Smooth muscle cell of the brain vasculature (primary cell): Measurements from ENCODE around the gene CASZ1.

Experiments
- DNase-seq: peaks from one replicate; pipeline ENCODE4 v3.0.0-alpha.2; 2012; ENCODE audit warnings: low read depth, low spot score

Gene CASZ1

GRCh38 chr1:10745886-10746455 is 50.5 kb downstream of the CASZ1 start:
- no peak for DNase-seq

- no peak for DNase-seq
Observed at GRCh38 chr1:10745383-10745782, 51.1 kb downstream of the CASZ1 start.

DNA sequence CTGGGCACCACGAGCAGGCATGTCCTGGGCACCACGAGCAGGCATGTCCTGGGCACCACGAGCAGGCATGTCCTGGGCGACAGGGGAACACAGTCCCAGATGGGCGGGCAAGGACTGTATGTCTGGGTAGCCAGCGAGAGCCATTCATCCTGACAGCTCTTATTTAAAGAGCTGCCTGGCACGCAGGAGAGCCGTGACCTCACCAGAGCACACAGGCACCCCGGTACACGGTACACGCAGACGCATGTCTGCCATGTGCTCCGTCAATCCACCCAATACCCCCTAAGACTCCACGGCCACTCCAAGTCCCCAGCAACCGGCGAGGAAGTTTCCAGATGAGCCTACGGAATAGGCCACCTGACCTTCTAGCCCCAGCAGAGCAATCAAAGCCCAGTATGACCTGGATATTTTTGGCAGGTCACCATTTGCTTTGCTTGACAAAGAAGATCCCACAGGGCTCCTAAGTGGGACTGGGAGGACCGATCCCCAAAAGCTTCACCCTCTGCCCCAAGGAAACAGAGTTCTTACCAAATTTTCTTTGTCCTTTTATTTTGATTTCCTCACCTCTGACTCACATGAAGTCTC is 51.7 kb downstream of the CASZ1 start:
- no peak for DNase-seq

DNA sequence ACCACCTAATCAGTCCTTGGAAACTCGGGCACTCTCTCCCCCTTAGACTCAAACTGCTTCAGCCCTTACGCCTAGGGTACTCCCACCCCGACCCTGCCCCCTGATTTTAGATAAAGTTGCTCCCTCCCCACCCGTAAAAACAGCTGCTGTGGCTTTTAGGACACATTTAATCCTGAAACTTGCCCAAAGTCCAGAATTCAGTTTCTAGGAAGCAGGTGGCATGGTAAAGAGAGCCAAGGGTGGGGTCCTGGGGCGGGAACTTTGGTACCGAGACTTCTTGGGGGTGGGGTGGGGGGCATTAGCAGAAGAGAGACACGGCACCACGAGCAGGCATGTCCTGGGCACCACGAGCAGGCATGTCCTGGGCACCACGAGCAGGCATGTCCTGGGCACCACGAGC is 52.4 kb downstream of the CASZ1 start:
- DNase-seq = no peak

DNA sequence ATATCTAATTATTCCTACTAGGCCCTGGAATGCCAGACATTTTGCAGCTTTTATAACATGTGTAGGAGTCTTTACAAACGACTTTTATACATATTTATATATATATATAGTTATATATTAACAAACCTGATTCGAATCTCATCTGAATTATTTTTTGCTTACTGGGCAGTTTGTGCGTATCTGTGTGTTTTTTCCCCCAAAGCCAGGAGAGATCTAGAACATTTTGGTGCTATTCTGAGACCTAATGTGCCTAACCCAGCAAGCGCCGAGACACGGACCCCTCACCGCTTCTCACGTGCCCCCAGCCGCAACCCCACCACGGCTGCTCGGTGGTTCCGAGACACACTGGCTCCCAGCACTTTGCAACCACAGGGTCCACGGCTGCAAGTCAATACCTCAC is 54.8 kb downstream of the CASZ1 start:
- no peak for DNase-seq

DNA sequence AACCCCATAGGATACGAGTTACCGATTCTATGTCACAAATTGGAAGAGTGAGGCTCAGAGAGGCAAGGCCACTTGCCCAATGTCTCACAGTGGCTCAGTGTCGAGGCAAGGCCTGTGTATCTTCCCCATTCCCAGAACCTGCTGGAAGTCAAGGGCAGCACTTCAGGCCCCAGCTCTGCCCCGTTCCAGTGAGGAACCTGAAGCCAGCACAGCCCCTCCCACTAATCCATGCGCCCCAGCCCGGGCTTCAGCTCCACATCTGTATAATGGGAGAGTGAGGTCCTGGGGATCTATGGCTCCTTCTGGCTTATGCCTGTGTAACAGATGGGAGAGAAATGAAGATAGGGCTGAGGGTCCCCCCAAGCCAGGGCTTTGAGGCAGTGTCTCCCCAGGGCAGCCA is 56.3 kb downstream of the CASZ1 start:
- no peak for DNase-seq

DNA sequence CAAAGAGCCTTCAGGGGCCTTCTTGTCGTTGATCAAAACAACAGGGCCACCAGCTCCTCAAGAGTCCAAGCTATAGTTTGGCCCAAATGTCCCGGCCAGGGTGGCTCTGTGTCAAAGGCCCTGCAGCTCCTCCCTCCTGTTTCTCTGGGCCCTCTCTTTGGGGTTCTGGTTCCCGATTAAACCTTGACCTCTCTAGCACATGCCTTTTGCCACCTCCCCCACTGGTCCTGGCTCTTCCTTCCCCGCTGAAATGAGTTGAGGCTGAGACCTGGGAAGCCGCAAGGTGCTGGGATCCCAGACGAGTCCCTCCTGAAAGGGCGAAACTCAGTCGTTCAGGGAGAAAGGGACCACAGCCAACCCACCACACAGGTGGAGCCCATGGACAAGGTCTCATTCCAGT is 56.9 kb downstream of the CASZ1 start:
- no peak for DNase-seq

DNA sequence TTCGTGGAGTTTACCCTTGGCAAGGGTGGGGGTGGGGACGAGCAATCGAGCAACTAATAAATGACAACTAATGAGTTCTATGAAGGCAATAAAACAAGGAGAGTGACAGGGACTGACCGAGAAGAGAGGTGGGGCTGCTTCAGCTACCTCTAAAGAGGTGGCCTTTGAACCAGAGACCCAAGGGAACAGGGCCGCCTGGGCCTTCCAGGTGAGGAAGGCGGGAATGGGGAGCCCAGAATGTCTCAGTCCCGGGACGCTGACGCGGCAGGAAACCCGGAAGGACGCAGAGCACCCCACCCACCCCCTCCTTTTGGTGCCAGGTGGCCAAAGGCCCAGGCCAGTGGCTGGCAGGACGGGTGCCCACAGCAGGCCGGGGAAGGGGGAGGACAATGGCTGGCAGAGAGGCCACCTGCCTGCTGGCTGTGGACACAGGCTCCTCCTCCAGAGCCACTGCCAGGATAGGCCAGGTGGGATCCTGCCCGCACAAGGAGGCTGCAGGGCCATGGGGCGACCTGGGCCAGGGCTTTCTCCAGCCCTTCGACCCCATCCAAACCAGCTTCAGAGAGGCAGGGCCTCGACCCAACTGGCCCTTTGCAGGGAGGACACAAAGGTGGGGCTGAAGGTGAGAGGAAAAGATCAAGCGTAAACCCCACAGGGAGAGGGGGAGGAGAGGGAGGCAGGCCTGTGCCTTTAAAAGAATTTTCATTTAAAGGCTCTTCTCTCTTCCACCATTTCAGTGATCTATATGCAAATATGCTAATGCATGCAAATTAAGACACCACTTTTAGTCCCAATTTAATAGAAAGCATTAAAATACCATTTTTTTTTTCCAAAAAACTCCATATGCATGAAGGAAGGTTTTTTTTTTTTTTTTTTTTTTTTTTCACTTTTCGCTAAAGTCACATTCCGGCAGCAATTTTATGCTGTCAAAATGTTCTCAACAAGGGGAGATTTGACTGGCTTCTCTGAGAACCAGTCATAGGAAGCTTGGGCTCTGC is 58.1 kb downstream of the CASZ1 start:
- DNase-seq = no peak

GRCh38 chr1:10737651-10738050 is 58.8 kb downstream of the CASZ1 start:
- DNase-seq = no peak

- no peak for DNase-seq
Observed at GRCh38 chr1:10736634-10737586, 59.5 kb downstream of the CASZ1 start.

- DNase-seq = no peak
Observed at GRCh38 chr1:10735563-10736305, 60.7 kb downstream of the CASZ1 start.

DNA sequence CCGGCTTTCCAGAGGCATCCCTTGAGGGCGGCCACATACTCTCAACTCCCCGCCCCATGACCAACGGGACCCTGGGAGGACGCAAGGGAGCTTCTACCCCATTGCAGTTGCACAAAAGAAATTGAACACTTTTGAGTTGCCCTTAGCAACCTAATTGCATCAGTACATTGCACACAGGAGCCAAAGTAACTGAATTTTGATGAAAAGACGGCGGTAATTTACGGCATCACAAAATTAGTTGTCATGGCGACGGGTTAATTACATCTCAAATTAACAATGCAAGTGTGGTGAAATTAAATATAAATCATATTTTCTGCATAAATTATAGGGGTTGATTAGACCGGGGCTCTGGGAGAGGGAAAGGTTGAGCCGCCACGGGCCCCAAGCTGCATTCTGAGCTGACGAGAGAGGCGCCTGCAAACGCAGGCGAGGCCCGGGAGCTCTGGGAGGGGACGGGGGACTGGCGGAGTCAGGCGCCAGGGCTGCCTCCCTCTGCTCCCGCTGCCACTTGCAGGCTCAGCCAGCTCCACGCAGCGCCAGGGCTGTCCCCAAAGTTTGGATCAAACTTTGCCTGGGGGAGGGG is 61.4 kb downstream of the CASZ1 start:
- no peak for DNase-seq

DNA sequence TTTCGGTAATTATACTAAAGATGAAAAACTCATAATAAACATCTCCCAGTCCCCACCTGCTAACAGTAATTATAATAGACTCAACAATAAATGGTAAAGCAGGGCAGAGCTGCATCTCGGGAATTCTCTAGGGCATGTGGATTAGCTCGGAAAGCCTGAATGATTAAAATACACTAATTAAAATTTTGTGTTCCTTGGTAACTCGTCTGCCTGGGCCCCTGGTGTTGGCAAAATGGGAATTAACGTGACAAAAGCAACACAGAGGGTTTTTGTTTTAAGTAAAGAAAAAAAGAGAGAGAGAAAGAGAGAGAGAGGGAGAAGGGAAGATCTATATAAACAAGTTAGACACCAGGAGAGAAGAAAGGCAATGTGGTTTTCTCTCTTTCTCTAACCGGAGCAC is 62.1 kb downstream of the CASZ1 start:
- no peak for DNase-seq

DNA sequence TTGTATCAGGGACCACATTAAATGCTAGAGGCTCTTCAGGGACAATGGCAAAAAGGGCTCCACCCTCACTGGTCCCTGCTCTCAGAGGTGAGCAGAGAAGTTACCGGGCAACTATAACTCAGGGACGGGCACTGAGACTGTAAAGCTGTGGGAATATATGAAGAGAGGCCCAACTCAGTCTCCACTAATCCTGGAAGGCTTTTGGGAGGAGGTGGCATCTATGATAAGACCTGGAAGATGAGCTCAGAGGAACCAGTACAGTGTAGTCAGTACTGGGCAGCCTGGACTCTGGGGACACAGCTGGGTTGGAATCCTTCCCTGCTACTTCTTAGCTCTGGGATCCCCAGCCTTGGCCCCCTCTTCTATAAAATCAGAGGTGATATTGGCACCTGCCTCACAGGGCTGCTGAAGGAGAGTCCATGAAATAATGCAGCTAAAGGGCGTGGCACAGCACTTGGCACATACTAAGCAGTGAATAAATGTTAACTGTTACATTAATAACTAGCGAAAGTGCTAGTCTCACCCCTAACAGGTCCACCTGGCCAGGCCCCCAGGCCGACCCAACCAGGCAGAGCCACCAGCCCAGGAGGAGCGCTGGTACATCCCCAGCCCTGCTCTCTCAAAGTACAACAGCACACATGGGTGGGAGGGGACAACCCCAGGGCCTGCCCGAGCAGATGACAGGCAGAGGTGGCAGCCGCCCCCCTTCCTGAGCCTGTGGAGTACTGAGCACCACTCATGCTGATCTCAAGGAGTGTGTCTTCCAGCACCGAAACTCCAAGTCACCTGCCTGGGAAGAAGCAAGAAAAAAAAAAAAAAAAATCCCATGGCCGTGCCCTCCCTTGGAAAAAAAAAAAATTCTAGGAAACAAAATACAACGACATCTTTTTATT is 62.7 kb downstream of the CASZ1 start:
- no peak for DNase-seq

- no peak for DNase-seq
Observed at GRCh38 chr1:10730985-10731384, 65.5 kb downstream of the CASZ1 start.

DNA sequence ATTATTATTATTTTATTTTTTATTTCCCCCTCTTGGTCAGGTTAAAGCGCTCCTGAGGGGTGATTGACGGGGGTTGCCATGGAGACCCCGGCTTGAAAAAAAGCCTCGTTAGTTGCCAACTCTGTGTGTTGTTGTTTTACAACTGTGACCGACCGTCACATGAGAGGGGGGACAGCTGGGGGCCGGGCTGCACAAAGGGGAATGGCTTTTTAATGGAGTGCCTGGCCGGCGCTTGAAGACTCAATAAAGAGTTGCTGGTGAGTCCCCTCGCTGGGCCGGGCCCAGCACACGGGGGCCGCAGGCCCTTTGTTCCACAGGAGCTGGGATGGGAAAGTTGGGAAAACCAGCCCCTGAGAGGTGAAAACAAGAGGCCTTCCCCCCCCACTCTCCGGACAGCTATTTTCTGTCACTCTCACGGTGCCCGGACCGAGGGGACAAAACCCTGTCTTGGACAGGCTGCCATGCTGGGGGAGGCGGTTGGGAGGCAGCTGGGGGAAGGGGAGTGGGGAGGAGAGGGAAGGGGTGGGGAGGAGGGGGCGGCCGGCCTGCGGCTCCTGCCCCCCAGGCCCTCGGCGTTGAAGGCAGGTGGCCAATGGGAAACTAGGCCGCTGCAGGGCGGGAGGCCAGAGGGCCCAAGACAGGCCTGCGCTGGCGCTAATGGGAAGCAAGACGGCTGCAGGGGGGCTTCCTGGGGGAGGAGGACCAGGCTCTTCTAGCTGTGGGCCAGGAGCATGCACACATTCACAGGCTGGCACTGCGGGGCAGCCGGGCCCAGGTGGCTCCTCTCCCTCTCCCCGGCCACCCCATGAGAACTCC is 67.6 kb downstream of the CASZ1 start:
- no peak for DNase-seq

GRCh38 chr1:10727751-10728232 is 68.7 kb downstream of the CASZ1 start:
- no peak for DNase-seq

DNA sequence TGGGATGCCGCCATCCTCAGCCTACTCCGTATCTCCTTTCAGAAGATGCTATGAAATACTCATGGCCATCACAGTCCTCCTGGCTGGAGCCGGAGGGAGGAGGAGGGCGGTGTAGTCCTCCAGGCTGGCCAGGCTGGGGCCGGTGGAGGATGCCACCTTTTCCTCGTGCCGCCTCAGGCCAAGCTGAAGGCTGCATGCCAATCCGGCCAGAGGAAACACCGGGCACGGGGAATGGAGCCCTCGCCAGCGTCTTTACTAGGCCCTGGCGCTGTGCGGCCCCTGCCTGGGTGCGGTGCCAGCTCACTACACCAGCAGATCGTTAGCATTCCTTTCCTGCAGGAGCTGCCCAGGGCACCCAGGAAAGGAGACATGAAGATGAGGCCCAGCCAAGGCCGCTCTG is 70.1 kb downstream of the CASZ1 start:
- DNase-seq = no peak
